Gastroesophageal sphincter (tissue), 4 donors: ENCODE measurements around the gene SMPX. TPM values are rescaled to one million over a fixed set of nuclear protein-coding genes. Genes with fewer than 3 reads are reported as not detected.

ENCODE experiments used
- ATAC-seq: fragments of 150-250 bp; one replicate; pipeline ENCODE4 v1.9.1; 2016; ENCODE audit warnings: mild to moderate bottlenecking, moderate library complexity
- H3K27ac ChIP-seq, 4 donors: fragments of 200-600 bp; sonication (generic) in 3 of 4; 1 replicate in 3 of 4; 2 replicates in 1 of 4; pipeline ENCODE4 v1.5.1; 2016 to 2019
- H3K27me3 ChIP-seq: fragments of 200-600 bp; sonication (generic); one replicate; pipeline ENCODE4 v1.5.1; 2019
- H3K36me3 ChIP-seq, 2 donors: fragments of 200-600 bp; sonication (generic); one replicate each; pipeline ENCODE4 v1.5.1; 2019; ENCODE audit warnings: control low read depth in 1 of 2
- H3K4me1 ChIP-seq, 3 donors: fragments of 200-600 bp; sonication (generic); 1 replicate in 2 of 3; 2 replicates in 1 of 3; pipeline ENCODE4 v1.5.1; 2016 to 2019; ENCODE audit warnings: control low read depth in 2 of 3
- H3K4me3 ChIP-seq, 2 donors: fragments of 200-600 bp; sonication (generic); one replicate each; pipeline ENCODE4 v1.5.1; 2019; ENCODE audit warnings: mild to moderate bottlenecking in 1 of 2, moderate library complexity in 1 of 2
- H3K9me3 ChIP-seq, 3 donors: fragments of 200-600 bp; sonication (generic); one replicate each; pipeline ENCODE4 v1.5.1; 2017 to 2019; ENCODE audit warnings: control low read depth in 2 of 3
- CTCF ChIP-seq, 4 experiments: fragments of 200-600 bp in 2 of 4; fragments of 450-650 bp in 2 of 4; sonication (generic) in 1 of 4; IDR thresholded peaks; one replicate each; pipeline ENCODE4 v1.5.1; 2017 to 2019; ENCODE audit warnings: antibody characterized with exemption in 4 of 4, mild to moderate bottlenecking in 2 of 4, moderate library complexity in 2 of 4
- EP300 ChIP-seq: sonication (generic); formaldehyde crosslinking; IDR thresholded peaks from one replicate; pipeline ENCODE4 v1.6.1; 2017; ENCODE audit warnings: antibody characterized with exemption, mild to moderate bottlenecking
- POLR2A ChIP-seq, 2 donors: fragments of 450-650 bp; IDR thresholded peaks; one replicate each; pipeline ENCODE4 v1.6.1; 2017; ENCODE audit warnings: antibody characterized with exemption in 2 of 2, mild to moderate bottlenecking in 2 of 2, moderate library complexity in 1 of 2
- POLR2AphosphoS5 ChIP-seq: sonication (generic); formaldehyde crosslinking; IDR thresholded peaks from one replicate; pipeline ENCODE4 v1.6.1; 2017; ENCODE audit warnings: antibody characterized with exemption
- WGBS, 2 donors: methylation state at CpG; one replicate each; pipeline ENCODE4 v1.1.5; 2018; ENCODE audit warnings: low coverage in 1 of 2; 5-methylcytosine and 5-hydroxymethylcytosine counted together
- total RNA-seq, 4 donors: library from RNA; depleted of rRNA; stranded (reverse); fragments of >200 nt; gene quantifications; one replicate each; pipeline ENCODE4 v1.1.0, GENCODE V29; 2016

SMPX gene
- total RNA-seq, 4 donors from 2014 or later = 14.8 to 32.5 (median 29.0) TPM

- Histone ChIP-seq H3K9me3 (no peaks in the 10 kb centered on the region), H3K4me1 (no peaks in the 10 kb centered on the region), H3K27me3 (no peaks in the 10 kb centered on the region), H3K36me3 (no peaks in the 10 kb centered on the region), H3K27ac (no peak overlapping the region), H3K4me3 (no peak overlapping the region)
- WGBS, 2 donors = 51 to 74% methylated on average over 3 to 4 of the region's 5 CpGs
- no peak for ATAC-seq
- no peak for TF ChIP-seq CTCF (IDR thresholded peaks at IDR 0.05)
- TF ChIP-seq EP300 = no peak
- no peak for TF ChIP-seq POLR2A (IDR thresholded peaks at IDR 0.05)
These were observed 39.3 kb downstream of the SMPX start for GRCh38 chrX:21718575-21718974.

GRCh38 chrX:21717802-21718201 is 40.1 kb downstream of the SMPX start:
- no peak for ATAC-seq
- H3K4me3 ChIP-seq = no peak overlapping the region
- WGBS, 2 donors = 77 to 89% methylated on average over 4 to 5 of the region's 7 CpGs
- H3K27ac ChIP-seq = no peak overlapping the region
- H3K36me3 ChIP-seq = no peaks in the 10 kb centered on the region
- H3K9me3 ChIP-seq = no peaks in the 10 kb centered on the region
- no peaks in the 10 kb centered on the region for H3K4me1 ChIP-seq
- no peaks in the 10 kb centered on the region for H3K27me3 ChIP-seq
- TF ChIP-seq POLR2AphosphoS5 = no peak
- TF ChIP-seq EP300 = no peak
- no peak for TF ChIP-seq CTCF (IDR thresholded peaks at IDR 0.05)
- TF ChIP-seq POLR2A (IDR thresholded peaks at IDR 0.05) = no peak

- ATAC-seq = no peak
- Histone ChIP-seq H3K4me1 (no peaks in the 10 kb centered on the region), H3K27me3 (no peaks in the 10 kb centered on the region), H3K9me3 (no peaks in the 10 kb centered on the region), H3K4me3 (no peak overlapping the region), H3K36me3 (no peaks in the 10 kb centered on the region), H3K27ac (no peak overlapping the region)
- 68% methylated on average over 2 of the region's 2 CpGs; no CpG with 5 or more reads in 1 of the 2 donors for WGBS, 2 donors
- no peak for TF ChIP-seq POLR2A (IDR thresholded peaks at IDR 0.05)
- no peak for TF ChIP-seq POLR2AphosphoS5
- TF ChIP-seq CTCF (IDR thresholded peaks at IDR 0.05) = no peak
- no peak for TF ChIP-seq EP300
These were observed 42.1 kb downstream of the SMPX start for GRCh38 chrX:21715825-21716224.

GRCh38 chrX:21715337-21715736 is 42.6 kb downstream of the SMPX start:
- 20% methylated on average over 1 of the region's 2 CpGs; no CpG with 5 or more reads in 1 of the 2 donors for WGBS, 2 donors
- no peaks in the 10 kb centered on the region for H3K9me3 ChIP-seq
- no peaks in the 10 kb centered on the region for H3K36me3 ChIP-seq
- TF ChIP-seq CTCF (IDR thresholded peaks at IDR 0.05) (no peak), EP300 (no peak), POLR2AphosphoS5 (no peak), POLR2A (IDR thresholded peaks at IDR 0.05) (no peak)
- no peaks in the 10 kb centered on the region for H3K27me3 ChIP-seq
- H3K4me1 ChIP-seq = no peaks in the 10 kb centered on the region
- no peak overlapping the region for H3K27ac ChIP-seq
- no peak overlapping the region for H3K4me3 ChIP-seq
- no peak for ATAC-seq

- H3K27ac ChIP-seq = no peak overlapping the region
- 100% methylated on average over 1 to 2 of the region's 2 CpGs for WGBS, 2 donors
- no peaks in the 10 kb centered on the region for H3K27me3 ChIP-seq
- ATAC-seq = no peak
- no peaks in the 10 kb centered on the region for H3K9me3 ChIP-seq
- TF ChIP-seq POLR2AphosphoS5 = no peak
- no peak for TF ChIP-seq EP300
- TF ChIP-seq POLR2A (IDR thresholded peaks at IDR 0.05) = no peak
- TF ChIP-seq CTCF (IDR thresholded peaks at IDR 0.05) = no peak
- no peak overlapping the region for H3K4me3 ChIP-seq
- H3K4me1 ChIP-seq = no peaks in the 10 kb centered on the region
- H3K36me3 ChIP-seq = no peaks in the 10 kb centered on the region
These were observed 46.1 kb downstream of the SMPX start for GRCh38 chrX:21711848-21712197.
